Tibial nerve (tissue), 4 donors: ENCODE data around the gene GSTA1.
"Not testable (repeated sequence)": the region's sequence is repeated elsewhere in the genome, so short reads cannot be mapped to it uniquely, and the experiment has no call there.

Experiments
- EP300 ChIP-seq, 2 donors: sonication (generic); formaldehyde crosslinking; IDR thresholded peaks; one replicate each; pipeline ENCODE4 v1.6.1; 2017; ENCODE audit warnings: antibody characterized with exemption in 2 of 2, mild to moderate bottlenecking in 1 of 2
- POLR2A ChIP-seq, 2 donors: fragments of 450-650 bp; IDR thresholded peaks; one replicate each; pipeline ENCODE4 v1.6.1; 2017; ENCODE audit warnings: antibody characterized with exemption in 2 of 2, mild to moderate bottlenecking in 2 of 2, moderate library complexity in 2 of 2
- TF ChIP-seq, protein P1 (sequence below), 5 experiments: fragments of 200-600 bp in 3 of 5; fragments of 450-650 bp in 2 of 5; sonication (generic) in 3 of 5; IDR thresholded peaks; one replicate each; pipeline ENCODE4 v1.5.1; 2016 to 2019; ENCODE audit warnings: antibody characterized with exemption in 5 of 5, mild to moderate bottlenecking in 3 of 5, moderate library complexity in 2 of 5

DNA sequence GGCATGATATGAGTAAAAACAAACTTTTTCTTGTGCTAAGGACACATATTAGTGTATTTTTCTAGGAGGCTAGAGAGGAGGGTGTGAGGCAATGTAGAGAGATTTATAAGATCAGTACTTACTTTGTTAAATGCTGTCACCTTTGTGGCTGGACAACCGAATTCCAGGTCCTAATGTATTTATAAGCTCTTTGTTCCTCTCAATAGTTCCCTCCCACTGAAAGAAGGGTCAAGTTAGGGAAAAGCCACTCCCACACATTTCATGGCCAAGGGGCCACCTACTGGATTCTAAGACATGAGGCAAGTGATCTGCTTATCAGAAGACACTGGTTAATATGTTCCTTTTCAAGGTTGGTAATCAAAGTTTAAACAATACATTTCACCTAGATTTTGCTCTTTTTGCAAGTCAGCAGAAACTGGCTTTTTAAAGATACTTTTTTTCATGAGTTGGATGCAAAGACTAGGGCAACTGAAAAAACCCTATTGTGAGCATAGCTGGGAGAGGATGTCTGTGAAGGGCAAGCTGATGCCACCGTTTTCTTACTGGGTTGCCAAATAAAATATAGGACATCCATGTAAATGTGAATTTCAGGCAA lies 40.2 kb downstream of the GSTA1 start, which contains the start of gene GSTA2:
- TF ChIP-seq, protein P1, sequence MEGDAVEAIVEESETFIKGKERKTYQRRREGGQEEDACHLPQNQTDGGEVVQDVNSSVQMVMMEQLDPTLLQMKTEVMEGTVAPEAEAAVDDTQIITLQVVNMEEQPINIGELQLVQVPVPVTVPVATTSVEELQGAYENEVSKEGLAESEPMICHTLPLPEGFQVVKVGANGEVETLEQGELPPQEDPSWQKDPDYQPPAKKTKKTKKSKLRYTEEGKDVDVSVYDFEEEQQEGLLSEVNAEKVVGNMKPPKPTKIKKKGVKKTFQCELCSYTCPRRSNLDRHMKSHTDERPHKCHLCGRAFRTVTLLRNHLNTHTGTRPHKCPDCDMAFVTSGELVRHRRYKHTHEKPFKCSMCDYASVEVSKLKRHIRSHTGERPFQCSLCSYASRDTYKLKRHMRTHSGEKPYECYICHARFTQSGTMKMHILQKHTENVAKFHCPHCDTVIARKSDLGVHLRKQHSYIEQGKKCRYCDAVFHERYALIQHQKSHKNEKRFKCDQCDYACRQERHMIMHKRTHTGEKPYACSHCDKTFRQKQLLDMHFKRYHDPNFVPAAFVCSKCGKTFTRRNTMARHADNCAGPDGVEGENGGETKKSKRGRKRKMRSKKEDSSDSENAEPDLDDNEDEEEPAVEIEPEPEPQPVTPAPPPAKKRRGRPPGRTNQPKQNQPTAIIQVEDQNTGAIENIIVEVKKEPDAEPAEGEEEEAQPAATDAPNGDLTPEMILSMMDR (IDR thresholded peaks at IDR 0.05): not testable (repeated sequence)
- not testable (repeated sequence) for TF ChIP-seq POLR2A, EP300 (IDR thresholded peaks at IDR 0.05)
